Thyroid gland (tissue), 4 donors: ENCODE data around the gene DRAXIN.

Experiments used
- POLR2A ChIP-seq, 2 donors: fragments of 450-650 bp; IDR thresholded peaks; one replicate each; pipeline ENCODE4 v1.6.1; 2017; ENCODE audit warnings: antibody characterized with exemption in 2 of 2, mild to moderate bottlenecking in 2 of 2, moderate library complexity in 1 of 2
- TF ChIP-seq, protein P1 (sequence below), 6 experiments: fragments of 200-600 bp in 3 of 6; fragments of 450-650 bp in 3 of 6; sonication (generic) in 3 of 6; IDR thresholded peaks; one replicate each; pipeline ENCODE4 v1.5.1; 2016 to 2019; ENCODE audit warnings: antibody characterized with exemption in 6 of 6, mild to moderate bottlenecking in 2 of 6, inconsistent platforms in 1 of 6, moderate library complexity in 1 of 6

- TF ChIP-seq, protein P1, sequence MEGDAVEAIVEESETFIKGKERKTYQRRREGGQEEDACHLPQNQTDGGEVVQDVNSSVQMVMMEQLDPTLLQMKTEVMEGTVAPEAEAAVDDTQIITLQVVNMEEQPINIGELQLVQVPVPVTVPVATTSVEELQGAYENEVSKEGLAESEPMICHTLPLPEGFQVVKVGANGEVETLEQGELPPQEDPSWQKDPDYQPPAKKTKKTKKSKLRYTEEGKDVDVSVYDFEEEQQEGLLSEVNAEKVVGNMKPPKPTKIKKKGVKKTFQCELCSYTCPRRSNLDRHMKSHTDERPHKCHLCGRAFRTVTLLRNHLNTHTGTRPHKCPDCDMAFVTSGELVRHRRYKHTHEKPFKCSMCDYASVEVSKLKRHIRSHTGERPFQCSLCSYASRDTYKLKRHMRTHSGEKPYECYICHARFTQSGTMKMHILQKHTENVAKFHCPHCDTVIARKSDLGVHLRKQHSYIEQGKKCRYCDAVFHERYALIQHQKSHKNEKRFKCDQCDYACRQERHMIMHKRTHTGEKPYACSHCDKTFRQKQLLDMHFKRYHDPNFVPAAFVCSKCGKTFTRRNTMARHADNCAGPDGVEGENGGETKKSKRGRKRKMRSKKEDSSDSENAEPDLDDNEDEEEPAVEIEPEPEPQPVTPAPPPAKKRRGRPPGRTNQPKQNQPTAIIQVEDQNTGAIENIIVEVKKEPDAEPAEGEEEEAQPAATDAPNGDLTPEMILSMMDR (IDR thresholded peaks at IDR 0.05) = no peak
- no peak for TF ChIP-seq POLR2A (IDR thresholded peaks at IDR 0.05)
These were observed 7.4 kb upstream of the DRAXIN start for GRCh38 chr1:11684070-11684469.
